Immature natural killer cell (primary cell): ENCODE measurements around the gene CCDC116. TPM values are rescaled to one million over a fixed set of nuclear protein-coding genes. Genes with fewer than 3 reads are reported as not detected.
"Not testable (repeated sequence)": the region's sequence is repeated elsewhere in the genome, so short reads cannot be mapped to it uniquely, and the experiment has no call there.

Experiments
- DNase-seq, 3 donors: peaks; one replicate each; pipeline ENCODE4 v3.0.0; 2022; ENCODE audit warnings: mixed read lengths in 1 of 3
- H3K27ac Mint-ChIP-seq, 6 donors: one replicate each; pipeline ENCODE4 v1.8.0; 2020; ENCODE audit warnings: mixed read lengths in 6 of 6, mild to moderate bottlenecking in 5 of 6, inconsistent platforms in 4 of 6, moderate library complexity in 3 of 6
- H3K27me3 Mint-ChIP-seq, 3 donors: one replicate each; pipeline ENCODE4 v1.8.0; 2020 to 2021; ENCODE audit warnings: low read depth in 3 of 3, mild to moderate bottlenecking in 3 of 3, mixed read lengths in 3 of 3, moderate library complexity in 3 of 3, inconsistent platforms in 1 of 3
- H3K36me3 Mint-ChIP-seq, 3 donors: one replicate each; pipeline ENCODE4 v1.8.0; 2020; ENCODE audit warnings: mixed read lengths in 3 of 3, inconsistent platforms in 2 of 3, mild to moderate bottlenecking in 2 of 3
- H3K4me1 Mint-ChIP-seq, 2 donors: one replicate each; pipeline ENCODE4 v1.8.0; 2020; ENCODE audit warnings: inconsistent platforms in 2 of 2, mild to moderate bottlenecking in 2 of 2, mixed read lengths in 2 of 2, moderate library complexity in 1 of 2
- H3K4me3 Mint-ChIP-seq, 5 donors: one replicate each; pipeline ENCODE4 v1.8.0; 2020; ENCODE audit warnings: mild to moderate bottlenecking in 5 of 5, mixed read lengths in 5 of 5, inconsistent platforms in 3 of 5, moderate library complexity in 3 of 5
- H3K9me3 Mint-ChIP-seq, 6 donors: one replicate each; pipeline ENCODE4 v1.8.0; 2020; ENCODE audit warnings: mild to moderate bottlenecking in 6 of 6, mixed read lengths in 6 of 6, inconsistent platforms in 4 of 6, moderate library complexity in 3 of 6
- polyA plus RNA-seq, 3 donors: library from polyadenylated mRNA; unstranded; fragments of 300-500 nt; fragmentation: Illumina TruSeq; gene quantifications; one replicate each; pipeline ENCODE4 v1.2.3, GENCODE V29; 2021

The CCDC116 gene
- polyA plus RNA-seq, 3 donors from 2014 or later, result 0.13 TPM; not detected in 2

- Mint-ChIP-seq H3K27me3 (peaks cover 0 to 10% (median 2%) of the 10 kb centered on the region in 3 donors), H3K9me3 (peaks cover 0 to 2% (median 0%) of the 10 kb centered on the region in 6 donors), H3K4me1 (peaks cover 35 to 42% of the 10 kb centered on the region in 2 donors), H3K36me3 (no peaks in the 10 kb centered on the region), H3K4me3 (peak within 1 kb of the TSS; percentile 86 to 94 (median 92)), H3K27ac (peak within 1 kb of the TSS; percentile 76 to 93 (median 90))
- peak; percentile 92 to 93 (median 92) for DNase-seq
Observed at GRCh38 chr22:21629255-21630149, 3.1 kb upstream of the CCDC116 start, which contains the start of gene YDJC. Gene YDJC, minus strand, starts transcription at chr22:21630022. Its CDS starts 8 bp downstream, at chr22:21630014.

- Mint-ChIP-seq H3K4me3 (peak overlapping the region in 4 of 5 donors; percentile 51 to 62 (median 58)), H3K4me1 (peaks cover 25 to 30% of the 10 kb centered on the region in 2 donors), H3K9me3 (peaks cover 0 to 2% (median 0%) of the 10 kb centered on the region in 6 donors), H3K27ac (no peak overlapping the region), H3K36me3 (no peaks in the 10 kb centered on the region), H3K27me3 (peaks cover 0 to 9% (median 2%) of the 10 kb centered on the region in 3 donors)
- no peak for DNase-seq
Observed at GRCh38 chr22:21631025-21631424, 1.5 kb upstream of the CCDC116 start.

GRCh38 chr22:21632931-21633330 is 371 bp downstream of the CCDC116 start:
- H3K9me3 Mint-ChIP-seq, result peaks cover 0 to 2% (median 0%) of the 10 kb centered on the region in 6 donors
- H3K36me3 Mint-ChIP-seq, result no peaks in the 10 kb centered on the region
- no peak overlapping the region for H3K27ac Mint-ChIP-seq
- no peak overlapping the region for H3K4me3 Mint-ChIP-seq
- H3K4me1 Mint-ChIP-seq, result peaks cover 12 to 14% of the 10 kb centered on the region in 2 donors
- peaks cover 0 to 7% (median 2%) of the 10 kb centered on the region in 3 donors for H3K27me3 Mint-ChIP-seq
- DNase-seq, result no peak

GRCh38 chr22:21633481-21633880 is 921 bp downstream of the CCDC116 start:
- no peak for DNase-seq
- no peak overlapping the region for H3K27ac Mint-ChIP-seq
- peaks cover 0 to 7% (median 0%) of the 10 kb centered on the region in 3 donors for H3K27me3 Mint-ChIP-seq
- H3K36me3 Mint-ChIP-seq, result no peaks in the 10 kb centered on the region
- peaks cover 7 to 8% of the 10 kb centered on the region in 2 donors for H3K4me1 Mint-ChIP-seq
- no peak overlapping the region for H3K4me3 Mint-ChIP-seq
- H3K9me3 Mint-ChIP-seq, result peaks cover 0 to 2% (median 0%) of the 10 kb centered on the region in 6 donors

- H3K4me1 Mint-ChIP-seq, result peaks cover 7 to 8% of the 10 kb centered on the region in 2 donors
- no peak overlapping the region for H3K27ac Mint-ChIP-seq
- peaks cover 0 to 7% (median 0%) of the 10 kb centered on the region in 3 donors for H3K27me3 Mint-ChIP-seq
- no peak for DNase-seq
- no peaks in the 10 kb centered on the region for H3K36me3 Mint-ChIP-seq
- H3K9me3 Mint-ChIP-seq, result peaks cover 0 to 2% (median 0%) of the 10 kb centered on the region in 6 donors
- H3K4me3 Mint-ChIP-seq, result no peak overlapping the region
Observed at GRCh38 chr22:21634081-21634480, 1.5 kb downstream of the CCDC116 start.

GRCh38 chr22:21634844-21635243 is 2.3 kb downstream of the CCDC116 start:
- Mint-ChIP-seq H3K27me3 (peaks cover 0 to 4% (median 0%) of the 10 kb centered on the region in 3 donors), H3K9me3 (peaks cover 0 to 2% (median 0%) of the 10 kb centered on the region in 6 donors), H3K4me3 (no peak overlapping the region), H3K27ac (no peak overlapping the region), H3K36me3 (no peaks in the 10 kb centered on the region), H3K4me1 (peaks cover 4 to 8% of the 10 kb centered on the region in 2 donors)
- DNase-seq, result no peak

- H3K4me3 Mint-ChIP-seq, result no peak overlapping the region
- peaks cover 0 to 2% (median 0%) of the 10 kb centered on the region in 6 donors for H3K9me3 Mint-ChIP-seq
- peaks cover under 1 to 6% of the 10 kb centered on the region in 2 donors for H3K4me1 Mint-ChIP-seq
- H3K27ac Mint-ChIP-seq, result no peak overlapping the region
- peaks cover 0 to 4% (median 0%) of the 10 kb centered on the region in 3 donors for H3K27me3 Mint-ChIP-seq
- no peaks in the 10 kb centered on the region for H3K36me3 Mint-ChIP-seq
- DNase-seq, result no peak
Observed at GRCh38 chr22:21635771-21636510, 3.4 kb downstream of the CCDC116 start.

GRCh38 chr22:21636629-21637218 is 4.2 kb downstream of the CCDC116 start:
- Mint-ChIP-seq H3K27ac (no peak overlapping the region), H3K4me3 (no peak overlapping the region), H3K4me1 (peaks cover 8 to 12% of the 10 kb centered on the region in 2 donors), H3K27me3 (peaks cover 0 to 6% (median 0%) of the 10 kb centered on the region in 3 donors), H3K9me3 (peaks cover 0 to 2% (median 0%) of the 10 kb centered on the region in 6 donors), H3K36me3 (no peaks in the 10 kb centered on the region)
- DNase-seq, result no peak

GRCh38 chr22:21637450-21637849 is 4.9 kb downstream of the CCDC116 start:
- not testable (repeated sequence) for H3K9me3 Mint-ChIP-seq, H3K27me3 Mint-ChIP-seq, DNase-seq, H3K27ac Mint-ChIP-seq, H3K4me3 Mint-ChIP-seq, H3K36me3 Mint-ChIP-seq
- H3K4me1 Mint-ChIP-seq, result peaks cover 12 to 16% of the 10 kb centered on the region in 2 donors

- no peak overlapping the region for H3K4me3 Mint-ChIP-seq
Observed at GRCh38 chr22:21639359-21639758, 6.8 kb downstream of the CCDC116 start.

GRCh38 chr22:21640810-21641209 is 8.2 kb downstream of the CCDC116 start:
- Mint-ChIP-seq H3K4me1 (peaks cover 23 to 29% of the 10 kb centered on the region in 2 donors), H3K27ac (peak overlapping the region in 4 of 6 donors; percentile 86 to 96 (median 92)), H3K36me3 (peaks cover 0 to 8% (median 6%) of the 10 kb centered on the region in 3 donors), H3K9me3 (no peaks in the 10 kb centered on the region), H3K27me3 (peaks cover 0 to 7% (median 6%) of the 10 kb centered on the region in 3 donors), H3K4me3 (peak overlapping the region in 4 of 5 donors; percentile 79 to 96 (median 91))
- no peak for DNase-seq

More at GRCh38 chr22:21639359-21639758, 6.8 kb downstream of the CCDC116 start:
- peaks cover 0 to 6% (median 6%) of the 10 kb centered on the region in 3 donors for H3K27me3 Mint-ChIP-seq
- no peak overlapping the region for H3K27ac Mint-ChIP-seq
- no peak for DNase-seq
- no peaks in the 10 kb centered on the region for H3K9me3 Mint-ChIP-seq
- peaks cover 0 to 8% (median 6%) of the 10 kb centered on the region in 3 donors for H3K36me3 Mint-ChIP-seq
- peaks cover 23 to 29% of the 10 kb centered on the region in 2 donors for H3K4me1 Mint-ChIP-seq

- Mint-ChIP-seq H3K27ac (peak overlapping the region; percentile 86 to 96 (median 92)), H3K27me3 (peaks cover 0 to 8% (median 6%) of the 10 kb centered on the region in 3 donors), H3K4me3 (peak overlapping the region; percentile 79 to 96 (median 87)), H3K36me3 (peaks cover 0 to 10% (median 7%) of the 10 kb centered on the region in 3 donors), H3K4me1 (peaks cover 24 to 32% of the 10 kb centered on the region in 2 donors), H3K9me3 (no peaks in the 10 kb centered on the region)
- DNase-seq, result no peak
Observed at GRCh38 chr22:21641417-21641788, 8.8 kb downstream of the CCDC116 start.
